Natural killer cell (primary cell): ENCODE data around the gene NGLY1. TPM values are rescaled to one million over a fixed set of nuclear protein-coding genes. Genes with fewer than 3 reads are reported as not detected.

Source experiments
- ATAC-seq, 3 donors: fragments of 150-1000 bp in 2 of 3; fragments of 200-7000 bp in 1 of 3; cut with Tn5 transposase; 1 replicate in 1 of 3; 2 replicates in 2 of 3; pipeline ENCODE4 v1.10.0; 2021; ENCODE audit warnings: mild to moderate bottlenecking in 2 of 3, moderate library complexity in 2 of 3
- DNase-seq, 2 donors: peaks; one replicate each; pipeline versions ENCODE4 v3.0.0 to v3.0.0-alpha.2; 2013 to 2021; ENCODE audit warnings: mixed read lengths in 1 of 2
- H3K27ac ChIP-seq: one replicate; pipeline ENCODE4 v1.5.1; 2013; ENCODE audit warnings: mild to moderate bottlenecking, low read length
- H3K27me3 ChIP-seq: one replicate; pipeline ENCODE4 v1.6.1; 2013; ENCODE audit warnings: low read length; ENCODE audit not compliant: control insufficient read depth, insufficient read depth
- H3K36me3 ChIP-seq: one replicate; pipeline ENCODE4 v1.6.1; 2013; ENCODE audit warnings: low read length; ENCODE audit not compliant: control insufficient read depth, insufficient read depth
- H3K4me1 ChIP-seq: one replicate; pipeline ENCODE4 v1.6.1; 2013; ENCODE audit warnings: low read length; ENCODE audit not compliant: control insufficient read depth, insufficient read depth
- H3K4me3 ChIP-seq: one replicate; pipeline ENCODE4 v1.5.1; 2013; ENCODE audit warnings: low read length
- H3K9me3 ChIP-seq: one replicate; pipeline ENCODE4 v1.6.1; 2013; ENCODE audit warnings: low read length; ENCODE audit not compliant: control insufficient read depth, insufficient read depth
- H3K27ac Mint-ChIP-seq, 2 donors: one replicate each; pipeline ENCODE4 v1.8.0; 2022; ENCODE audit warnings: mild to moderate bottlenecking in 2 of 2, mixed read lengths in 2 of 2, moderate library complexity in 1 of 2
- H3K27me3 Mint-ChIP-seq, 2 donors: one replicate each; pipeline ENCODE4 v1.8.0; 2022; ENCODE audit warnings: low read depth in 2 of 2, mixed read lengths in 2 of 2
- H3K36me3 Mint-ChIP-seq: one replicate; pipeline ENCODE4 v1.8.0; 2022; ENCODE audit warnings: mixed read lengths
- H3K4me1 Mint-ChIP-seq, 2 donors: one replicate each; pipeline ENCODE4 v1.8.0; 2022; ENCODE audit warnings: mixed read lengths in 2 of 2
- H3K4me3 Mint-ChIP-seq: one replicate; pipeline ENCODE4 v1.8.0; 2022; ENCODE audit warnings: mild to moderate bottlenecking, moderate library complexity, mixed read lengths
- H3K9me3 Mint-ChIP-seq, 2 donors: one replicate each; pipeline ENCODE4 v1.8.0; 2022; ENCODE audit warnings: mixed read lengths in 2 of 2
- WGBS: methylation state at CpG from one replicate; pipeline ENCODE4 v1.1.7; 2013; ENCODE audit warnings: missing lambda C conversion rate; ENCODE audit not compliant: insufficient coverage; 5-methylcytosine and 5-hydroxymethylcytosine counted together
- intact Hi-C: fragments of 100-400 bp; cut with micrococcal nuclease; formaldehyde crosslinking; loops from one replicate; pipeline ENCODE4 v1.14.2; 2022
- total RNA-seq, 4 donors: library from RNA; stranded (reverse); fragments of 120-200 nt in 1 of 4; gene quantifications; one replicate each; pipeline versions ENCODE4 v1.2.3 to v1.2.4, GENCODE V29; 2013 to 2022
- TF ChIP-seq, protein P1 (sequence below): fragments of 200-600 bp; IDR thresholded peaks from one replicate; pipeline ENCODE4 v1.8.0; 2022; ENCODE audit warnings: antibody characterized with exemption

NGLY1 gene, protein sequence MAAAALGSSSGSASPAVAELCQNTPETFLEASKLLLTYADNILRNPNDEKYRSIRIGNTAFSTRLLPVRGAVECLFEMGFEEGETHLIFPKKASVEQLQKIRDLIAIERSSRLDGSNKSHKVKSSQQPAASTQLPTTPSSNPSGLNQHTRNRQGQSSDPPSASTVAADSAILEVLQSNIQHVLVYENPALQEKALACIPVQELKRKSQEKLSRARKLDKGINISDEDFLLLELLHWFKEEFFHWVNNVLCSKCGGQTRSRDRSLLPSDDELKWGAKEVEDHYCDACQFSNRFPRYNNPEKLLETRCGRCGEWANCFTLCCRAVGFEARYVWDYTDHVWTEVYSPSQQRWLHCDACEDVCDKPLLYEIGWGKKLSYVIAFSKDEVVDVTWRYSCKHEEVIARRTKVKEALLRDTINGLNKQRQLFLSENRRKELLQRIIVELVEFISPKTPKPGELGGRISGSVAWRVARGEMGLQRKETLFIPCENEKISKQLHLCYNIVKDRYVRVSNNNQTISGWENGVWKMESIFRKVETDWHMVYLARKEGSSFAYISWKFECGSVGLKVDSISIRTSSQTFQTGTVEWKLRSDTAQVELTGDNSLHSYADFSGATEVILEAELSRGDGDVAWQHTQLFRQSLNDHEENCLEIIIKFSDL
- 10 to 100 TPM; 63.0 to 93.5 (median 88.6) TPM for total RNA-seq
- total RNA-seq (2013), result 129 TPM

DNA sequence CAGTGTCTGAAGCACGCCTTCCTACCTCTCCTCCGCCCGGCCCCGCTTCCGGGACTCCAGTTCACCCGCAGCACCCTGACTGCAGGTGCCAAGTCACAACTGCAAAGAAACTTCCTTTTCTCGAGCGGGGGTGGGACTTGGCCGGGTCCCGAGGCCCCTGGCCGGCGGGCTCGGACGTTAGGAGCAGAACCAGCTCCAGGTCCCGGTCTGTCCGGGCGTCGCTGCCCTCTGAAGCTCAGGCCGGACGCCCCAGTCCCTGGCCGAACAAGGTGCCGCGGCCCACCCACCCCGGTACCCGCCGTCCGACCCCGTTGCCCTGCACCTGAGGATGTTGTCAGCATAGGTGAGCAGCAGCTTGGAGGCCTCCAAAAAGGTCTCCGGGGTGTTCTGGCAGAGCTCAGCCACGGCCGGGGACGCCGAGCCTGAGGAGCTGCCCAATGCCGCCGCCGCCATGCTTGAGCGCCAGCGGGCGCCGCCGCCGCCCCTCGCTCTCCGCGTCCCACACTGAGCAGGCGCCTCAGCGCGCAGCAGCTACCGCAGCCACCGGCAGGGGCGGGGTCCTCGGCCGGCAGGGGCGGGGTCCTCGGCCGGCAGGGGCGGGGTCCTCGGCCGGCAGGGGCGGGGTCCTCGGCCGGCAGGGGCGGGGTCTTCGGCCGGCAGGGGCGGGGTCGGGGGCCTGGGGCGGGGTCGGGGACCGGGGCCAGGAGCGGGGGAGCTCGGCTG is at the start of gene NGLY1:
Gene NGLY1, minus strand, starts transcription at position 506 of the 723 bp plus-strand sequence. Its CDS starts 53 bp downstream, at position 453.
- Histone ChIP-seq H3K9me3 (no peaks in the 10 kb centered on the region), H3K4me1 (peaks cover 19% of the 10 kb centered on the region), H3K27ac (peak within 1 kb of the TSS; percentile 96), H3K36me3 (peaks cover 1% of the 10 kb centered on the region), H3K27me3 (no peaks in the 10 kb centered on the region), H3K4me3 (peak within 1 kb of the TSS; percentile 99)
- peak within 1 kb of the TSS; percentile 85 to 87 for H3K27ac Mint-ChIP-seq
- H3K4me1 Mint-ChIP-seq, result peaks cover 36 to 37% of the 10 kb centered on the region in 2 donors
- TF ChIP-seq, protein P1, sequence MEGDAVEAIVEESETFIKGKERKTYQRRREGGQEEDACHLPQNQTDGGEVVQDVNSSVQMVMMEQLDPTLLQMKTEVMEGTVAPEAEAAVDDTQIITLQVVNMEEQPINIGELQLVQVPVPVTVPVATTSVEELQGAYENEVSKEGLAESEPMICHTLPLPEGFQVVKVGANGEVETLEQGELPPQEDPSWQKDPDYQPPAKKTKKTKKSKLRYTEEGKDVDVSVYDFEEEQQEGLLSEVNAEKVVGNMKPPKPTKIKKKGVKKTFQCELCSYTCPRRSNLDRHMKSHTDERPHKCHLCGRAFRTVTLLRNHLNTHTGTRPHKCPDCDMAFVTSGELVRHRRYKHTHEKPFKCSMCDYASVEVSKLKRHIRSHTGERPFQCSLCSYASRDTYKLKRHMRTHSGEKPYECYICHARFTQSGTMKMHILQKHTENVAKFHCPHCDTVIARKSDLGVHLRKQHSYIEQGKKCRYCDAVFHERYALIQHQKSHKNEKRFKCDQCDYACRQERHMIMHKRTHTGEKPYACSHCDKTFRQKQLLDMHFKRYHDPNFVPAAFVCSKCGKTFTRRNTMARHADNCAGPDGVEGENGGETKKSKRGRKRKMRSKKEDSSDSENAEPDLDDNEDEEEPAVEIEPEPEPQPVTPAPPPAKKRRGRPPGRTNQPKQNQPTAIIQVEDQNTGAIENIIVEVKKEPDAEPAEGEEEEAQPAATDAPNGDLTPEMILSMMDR, result no peak
- intact Hi-C loops, result loop anchor here (2.0 to 5.0 kb wide), 2 partner anchors 74 to 118 kb away; partner anchors contain the start of gene TOP2B
- H3K9me3 Mint-ChIP-seq, result no peaks in the 10 kb centered on the region
- H3K4me3 Mint-ChIP-seq, result peak within 1 kb of the TSS; percentile 92
- peaks cover 2% of the 10 kb centered on the region for H3K36me3 Mint-ChIP-seq
- WGBS, result under 1% methylated on average over 65 of the region's 72 CpGs
- H3K27me3 Mint-ChIP-seq, result no peaks in the 10 kb centered on the region
- ATAC-seq, result peak; percentile 86 to 96 (median 92)
- peak; percentile 80 to 91 for DNase-seq

DNA sequence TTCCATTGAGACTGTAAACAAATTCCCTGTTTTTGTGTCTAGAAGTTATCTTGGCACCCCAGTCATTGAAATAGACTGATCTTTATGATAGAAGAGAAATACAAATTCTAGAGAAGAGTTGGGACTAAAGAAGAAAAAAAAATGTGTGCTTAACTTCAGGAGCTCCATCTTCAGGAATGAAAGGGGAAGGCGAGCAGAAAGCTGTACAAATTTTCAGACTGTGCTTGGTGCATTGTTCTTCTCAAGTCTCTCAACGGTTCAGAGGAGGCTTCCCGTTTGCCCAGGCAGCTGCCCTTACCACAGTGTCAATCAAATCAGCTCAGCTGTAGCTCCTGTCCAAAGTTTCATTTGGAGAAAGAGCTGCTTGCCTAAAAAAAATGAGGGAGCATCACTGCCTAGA is 48.3 kb upstream of the NGLY1 start:
- ATAC-seq, result no peak
- Histone ChIP-seq H3K4me3 (no peak overlapping the region), H3K36me3 (no peaks in the 10 kb centered on the region), H3K27me3 (peaks cover 2% of the 10 kb centered on the region), H3K4me1 (no peaks in the 10 kb centered on the region), H3K9me3 (no peaks in the 10 kb centered on the region), H3K27ac (no peak overlapping the region)
- peaks cover 6 to 19% of the 10 kb centered on the region in 2 donors for H3K27me3 Mint-ChIP-seq
- WGBS, result 12% methylated on average over 3 of the region's 3 CpGs
- intact Hi-C loops, result no loop called here
- H3K27ac Mint-ChIP-seq, result no peak overlapping the region
- no peak overlapping the region for H3K4me3 Mint-ChIP-seq
- peak in 1 of 2 donors; percentile 10 for DNase-seq
- no peaks in the 10 kb centered on the region for H3K36me3 Mint-ChIP-seq
- H3K9me3 Mint-ChIP-seq, result no peaks in the 10 kb centered on the region
- H3K4me1 Mint-ChIP-seq, result no peaks in the 10 kb centered on the region
- TF ChIP-seq, protein P1, result no peak

DNA sequence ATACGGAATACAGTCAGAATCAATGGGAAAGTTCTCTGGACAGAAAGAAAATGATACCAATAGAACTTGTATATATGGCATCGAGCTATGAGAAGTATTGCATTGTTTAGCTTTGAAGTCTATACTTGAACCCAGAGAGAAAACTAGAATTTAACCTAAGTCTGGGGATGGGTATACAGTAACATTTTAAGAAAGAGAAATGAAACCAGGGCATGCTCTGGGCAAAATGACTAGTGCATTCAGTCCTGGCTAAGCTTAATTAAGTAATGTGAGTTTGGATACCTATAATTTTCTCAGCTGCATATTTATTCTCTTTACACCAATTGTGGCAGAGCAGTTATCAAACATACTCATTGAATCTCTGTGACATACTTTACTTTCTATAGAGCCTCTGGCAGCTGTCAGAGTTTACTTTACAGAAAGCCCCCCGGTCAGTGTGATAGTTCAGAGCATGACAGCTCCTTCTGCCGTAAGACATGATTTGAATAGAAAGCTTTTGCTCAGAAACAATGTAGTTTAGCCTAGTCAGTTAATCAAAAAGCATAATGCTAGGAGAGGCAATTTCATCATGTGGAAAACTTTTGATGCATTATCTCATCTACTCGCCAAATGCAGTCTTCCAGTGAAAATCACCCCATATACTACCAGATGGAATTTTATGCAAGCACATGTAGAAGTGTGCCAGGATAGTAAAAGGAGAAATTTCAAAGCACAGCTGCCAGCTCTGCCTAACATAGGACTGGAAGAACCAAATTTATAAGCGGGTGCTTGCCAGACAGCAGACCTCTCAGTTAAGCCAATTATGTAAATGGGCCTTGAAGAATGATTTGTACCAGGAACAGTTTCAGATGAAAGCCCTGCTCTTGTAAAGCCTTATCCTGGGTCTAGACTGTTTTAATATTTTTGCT is 47.4 kb upstream of the NGLY1 start:
- TF ChIP-seq, protein P1, result no peak
- Mint-ChIP-seq H3K27me3 (peaks cover 6 to 17% of the 10 kb centered on the region in 2 donors), H3K4me3 (no peak overlapping the region), H3K9me3 (no peaks in the 10 kb centered on the region), H3K27ac (no peak overlapping the region), H3K4me1 (peaks cover 0 to 8% of the 10 kb centered on the region in 2 donors), H3K36me3 (no peaks in the 10 kb centered on the region)
- DNase-seq, result no peak
- Histone ChIP-seq H3K36me3 (no peaks in the 10 kb centered on the region), H3K9me3 (no peaks in the 10 kb centered on the region), H3K4me1 (no peaks in the 10 kb centered on the region), H3K27ac (no peak overlapping the region), H3K4me3 (no peak overlapping the region), H3K27me3 (peaks cover 2% of the 10 kb centered on the region)
- intact Hi-C loops, result no loop called here
- 93% methylated on average over 5 of the region's 6 CpGs for WGBS
- ATAC-seq, result no peak
